Pancreas (tissue), 10 donors: ENCODE measurements around the gene GIPC3. TPM values are rescaled to one million over a fixed set of nuclear protein-coding genes. Genes with fewer than 3 reads are reported as not detected.
A peak's percentile ranks its signal among the peaks of the same experiment; 100 is the strongest.

Source experiments
- ATAC-seq, 4 donors: fragments of 200-7000 bp; cut with Tn5 transposase; one replicate each; pipeline versions ENCODE4 v1.8.0 to v1.9.1; 2020; ENCODE audit warnings: mild to moderate bottlenecking in 4 of 4, moderate library complexity in 4 of 4
- DNase-seq, 6 donors: peaks; one replicate each; pipeline ENCODE4 v3.0.0-alpha.2; 2020
- FAIRE-seq: peaks from 2 replicates; lab custom pipeline; 2012; peaks lifted over from hg19 to GRCh38; lab: Jason Lieb, UNC
- H3K27ac ChIP-seq, 4 donors: fragments of 200-600 bp; sonication (generic); 1 replicate in 3 of 4; 2 replicates in 1 of 4; pipeline versions ENCODE4 v1.5.0 to v1.8.0; 2020
- H3K27me3 ChIP-seq, 4 donors: fragments of 200-600 bp; one replicate each; pipeline ENCODE4 v1.8.0; 2021
- H3K36me3 ChIP-seq, 3 donors: fragments of 200-600 bp; sonication (generic) in 1 of 3; one replicate each; pipeline versions ENCODE4 v1.5.0 to v1.8.0; 2020 to 2021
- H3K4me1 ChIP-seq, 3 donors: fragments of 200-600 bp; one replicate each; pipeline ENCODE4 v1.8.0; 2021
- H3K4me3 ChIP-seq, 4 donors: fragments of 200-600 bp; sonication (generic) in 2 of 4; one replicate each; pipeline versions ENCODE4 v1.5.0 to v1.8.0; 2020 to 2021
- H3K9me3 ChIP-seq, 4 donors: fragments of 200-600 bp; one replicate each; pipeline ENCODE4 v1.8.0; 2021
- WGBS, 2 donors: extraction: QIAGEN DNeasy Blood & Tissue Kit; methylation state at CpG; one replicate each; pipeline ENCODE4 v1.1.7; 2013; 5-methylcytosine and 5-hydroxymethylcytosine counted together
- intact Hi-C, 3 donors: fragments of 100-400 bp; cut with DNase I; formaldehyde crosslinking; loops; one replicate each; pipeline versions ENCODE4 v1.11.1 to v1.14.2; 2022
- polyA plus RNA-seq, 2 donors: library from polyadenylated mRNA; stranded (reverse); fragments of 200-250 nt; gene quantifications; one replicate each; pipeline ENCODE4 v1.2.3, GENCODE V29; 2013
- total RNA-seq, 6 donors: library from RNA; stranded (reverse); fragmentation: NEBNext Ultra II Directional in 4 of 6; extraction: Animal tissue kit (Norgen Biotek cat#: 25700) in 4 of 6; gene quantifications; one replicate each; pipeline versions ENCODE4 v1.2.1 to v1.2.4, GENCODE V29; 2021 to 2023
- TF ChIP-seq, protein P1 (sequence below), 4 donors: fragments of 200-600 bp; sonication (generic) in 3 of 4; IDR thresholded peaks; one replicate each; pipeline versions ENCODE4 v1.5.0 to v1.8.0; 2021; ENCODE audit warnings: antibody characterized with exemption in 4 of 4
- donor health status: healthy with polysubstance abuse.
- donor health status: DM: no; HTN: no; CAD: no; lungs with moderate emphysema.
- donor health status: DM: no; HTN: no; CAD: no.
- donor health status: control.
- donor health status: control.
- donor health status: Bipolar disorder and iron deficiency.
- donor health status: DM: yes; HTN: yes; CAD: no.
- donor health status: DM: no; HTN: no; CAD: no.
- donor health status: DM: no; HTN: no; CAD: no.
- donor health status: DM: yes; HTN: yes; CAD: no.

Gene GIPC3
- total and polyA plus RNA-seq, 8 donors = 0.17 to 0.92 (median 0.30) TPM

DNA sequence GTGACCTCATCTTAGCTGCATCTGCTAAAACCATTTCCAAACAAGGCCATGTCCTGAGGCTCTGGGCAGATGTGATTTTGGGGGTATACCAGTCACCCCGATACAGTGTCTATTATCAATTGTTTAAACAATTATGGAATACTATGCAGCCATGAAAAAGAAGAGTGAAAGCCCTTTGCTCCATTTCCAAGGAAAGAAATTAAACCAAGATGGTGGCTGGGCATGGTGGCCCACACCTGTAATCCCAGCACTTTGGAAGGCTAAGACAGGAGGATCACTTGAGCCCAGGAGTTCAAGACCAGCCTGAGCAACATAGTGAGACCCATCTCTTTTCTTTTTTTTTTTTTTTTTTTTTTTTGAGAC, 45.5 kb upstream of the GIPC3 start:
- Histone ChIP-seq H3K9me3 (no peaks in the 10 kb centered on the region), H3K4me3 (no peak overlapping the region), H3K27ac (no peak overlapping the region), H3K36me3 (peaks cover 0 to 10% (median 9%) of the 10 kb centered on the region in 3 donors), H3K4me1 (no peaks in the 10 kb centered on the region), H3K27me3 (no peaks in the 10 kb centered on the region)
- DNase-seq = no peak
- no peak for ATAC-seq
- intact Hi-C loops = no loop called here
- 100% methylated on average over 1 of the region's 1 CpG for WGBS, 2 donors
- no peak for FAIRE-seq
- TF ChIP-seq, protein P1, sequence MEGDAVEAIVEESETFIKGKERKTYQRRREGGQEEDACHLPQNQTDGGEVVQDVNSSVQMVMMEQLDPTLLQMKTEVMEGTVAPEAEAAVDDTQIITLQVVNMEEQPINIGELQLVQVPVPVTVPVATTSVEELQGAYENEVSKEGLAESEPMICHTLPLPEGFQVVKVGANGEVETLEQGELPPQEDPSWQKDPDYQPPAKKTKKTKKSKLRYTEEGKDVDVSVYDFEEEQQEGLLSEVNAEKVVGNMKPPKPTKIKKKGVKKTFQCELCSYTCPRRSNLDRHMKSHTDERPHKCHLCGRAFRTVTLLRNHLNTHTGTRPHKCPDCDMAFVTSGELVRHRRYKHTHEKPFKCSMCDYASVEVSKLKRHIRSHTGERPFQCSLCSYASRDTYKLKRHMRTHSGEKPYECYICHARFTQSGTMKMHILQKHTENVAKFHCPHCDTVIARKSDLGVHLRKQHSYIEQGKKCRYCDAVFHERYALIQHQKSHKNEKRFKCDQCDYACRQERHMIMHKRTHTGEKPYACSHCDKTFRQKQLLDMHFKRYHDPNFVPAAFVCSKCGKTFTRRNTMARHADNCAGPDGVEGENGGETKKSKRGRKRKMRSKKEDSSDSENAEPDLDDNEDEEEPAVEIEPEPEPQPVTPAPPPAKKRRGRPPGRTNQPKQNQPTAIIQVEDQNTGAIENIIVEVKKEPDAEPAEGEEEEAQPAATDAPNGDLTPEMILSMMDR (IDR thresholded peaks at IDR 0.05) = no peak

DNA sequence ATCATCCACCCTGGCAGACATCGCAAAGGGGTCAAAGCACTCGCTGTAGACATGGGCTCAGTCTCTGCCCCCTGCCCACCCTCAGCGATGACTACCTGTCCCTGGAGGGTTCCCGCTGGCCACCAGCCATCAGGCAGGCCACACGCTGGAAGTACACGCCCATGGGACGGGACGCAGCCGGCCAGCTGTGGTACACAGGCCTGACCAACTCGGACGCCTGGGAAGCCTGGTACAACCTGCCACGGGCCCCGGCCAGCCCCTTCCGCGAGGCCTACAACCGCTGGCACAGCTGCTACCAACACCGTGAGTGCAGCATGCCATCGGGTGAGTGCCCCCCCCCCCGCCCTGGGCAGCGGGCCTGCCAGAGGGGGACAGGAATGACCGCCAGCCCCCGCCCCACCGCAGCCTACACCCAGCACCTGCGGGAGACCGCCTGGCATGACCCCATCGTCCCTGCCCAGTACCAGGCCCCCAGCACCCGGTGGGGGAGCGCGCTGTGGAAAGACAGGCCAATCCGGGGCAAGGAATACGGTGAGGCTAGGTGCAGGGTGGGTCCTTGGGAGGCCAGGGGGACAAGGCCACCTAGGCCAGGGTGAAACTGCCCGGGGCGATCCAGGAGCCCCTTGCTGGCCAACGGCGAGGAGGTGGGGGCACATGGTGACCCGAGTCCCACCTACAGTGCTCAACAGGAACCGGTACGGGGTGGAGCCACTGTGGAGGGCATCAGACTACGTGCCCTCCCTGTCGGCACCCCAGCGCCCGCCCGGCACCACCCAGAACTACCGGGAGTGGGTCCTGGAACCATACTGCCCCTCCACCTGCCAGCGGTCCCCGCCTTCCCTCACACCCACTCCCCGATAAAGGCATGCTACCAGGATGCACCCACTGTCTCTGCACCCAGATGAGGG, 41.9 kb upstream of the GIPC3 start:
- TF ChIP-seq, protein P1 (IDR thresholded peaks at IDR 0.05) = no peak
- no peak for FAIRE-seq
- 86 to 87% methylated on average over 43 to 47 of the region's 47 CpGs for WGBS, 2 donors

DNA sequence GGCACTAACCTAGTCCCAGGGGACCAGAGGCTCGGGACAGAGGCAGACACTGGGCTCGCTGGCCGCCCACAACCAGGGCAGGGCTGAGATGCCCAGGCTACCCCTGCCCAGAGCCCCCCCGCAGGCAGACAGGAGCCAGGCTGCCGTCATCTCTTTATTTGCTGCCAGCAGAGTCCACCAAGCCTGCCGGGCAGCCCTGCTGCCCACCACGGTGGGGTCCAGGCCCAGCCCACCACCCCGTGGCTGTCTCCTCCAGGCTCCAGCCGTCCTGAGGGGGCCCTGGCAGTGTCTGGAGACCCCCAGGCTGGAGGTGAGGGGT, 41.3 kb upstream of the GIPC3 start:
- no peak overlapping the region for H3K4me3 ChIP-seq
- DNase-seq = peak in 2 of 6 donors; percentile 33 to 67
- H3K4me1 ChIP-seq = no peaks in the 10 kb centered on the region
- H3K27ac ChIP-seq = no peak overlapping the region
- 85 to 86% methylated on average over 9 of the region's 9 CpGs for WGBS, 2 donors
- TF ChIP-seq, protein P1 (IDR thresholded peaks at IDR 0.05) = no peak
- H3K9me3 ChIP-seq = no peaks in the 10 kb centered on the region
- no peaks in the 10 kb centered on the region for H3K27me3 ChIP-seq
- intact Hi-C loops = no loop called here
- ATAC-seq = no peak
- H3K36me3 ChIP-seq = no peaks in the 10 kb centered on the region
- FAIRE-seq = no peak

More for the DNA sequence above, 41.9 kb upstream of the GIPC3 start:
- H3K36me3 ChIP-seq = no peaks in the 10 kb centered on the region
- H3K27me3 ChIP-seq = no peaks in the 10 kb centered on the region
- no peak overlapping the region for H3K27ac ChIP-seq
- H3K9me3 ChIP-seq = no peaks in the 10 kb centered on the region
- intact Hi-C loops = no loop called here
- DNase-seq = peak in 2 of 6 donors; percentile 59 to 84
- no peak overlapping the region for H3K4me3 ChIP-seq
- peak in 1 of 4 donors; percentile 10 for ATAC-seq
- H3K4me1 ChIP-seq = no peaks in the 10 kb centered on the region

DNA sequence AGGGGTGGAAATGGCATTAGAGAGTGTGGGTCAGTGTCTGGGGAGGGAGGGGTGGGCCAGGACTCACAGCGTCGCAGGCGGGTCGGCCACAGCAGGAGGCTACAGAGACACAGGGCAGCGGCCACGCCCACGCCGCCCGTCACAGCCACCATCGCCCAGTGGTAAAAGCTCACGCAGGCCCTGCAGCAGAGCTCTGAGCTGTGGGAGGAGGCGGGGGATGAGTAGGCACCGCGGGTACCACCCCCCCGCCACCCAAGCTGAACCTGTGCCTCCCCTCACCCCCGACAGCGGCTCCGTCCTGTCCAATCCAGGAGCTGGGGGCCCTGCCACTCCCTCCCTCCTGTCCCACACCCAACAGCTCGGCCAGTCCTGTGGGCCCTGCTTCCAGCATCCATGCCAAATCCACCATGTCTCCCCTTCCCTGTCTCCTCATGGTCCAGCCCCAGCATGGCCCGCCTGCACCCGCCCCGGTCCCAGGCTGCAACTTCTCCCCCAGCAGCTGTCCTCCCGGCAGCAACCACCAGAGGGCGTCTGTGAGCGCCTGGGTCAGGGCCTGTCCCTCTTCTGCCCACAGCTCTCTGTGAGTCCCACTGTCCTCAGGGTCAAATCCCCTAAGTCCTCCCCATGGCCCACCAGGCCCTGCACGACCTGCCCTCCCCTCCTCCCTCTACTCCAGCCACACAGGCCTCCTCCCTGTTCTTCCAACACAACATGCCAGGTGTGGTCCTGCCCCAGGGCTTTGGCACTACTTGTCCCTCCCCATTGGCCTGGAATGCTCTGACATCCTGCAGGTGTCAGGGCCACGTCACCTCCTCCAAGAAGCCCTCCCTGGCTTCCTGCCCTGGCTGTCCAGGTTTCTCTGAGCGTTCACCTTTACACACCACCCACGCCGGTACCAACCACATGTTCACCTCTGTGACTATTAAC, 40.3 kb upstream of the GIPC3 start:
- 64% methylated on average over 27 to 30 of the region's 30 CpGs for WGBS, 2 donors
- FAIRE-seq = no peak
- intact Hi-C loops = no loop called here
- Histone ChIP-seq H3K27ac (no peak overlapping the region), H3K4me1 (no peaks in the 10 kb centered on the region), H3K4me3 (no peak overlapping the region), H3K9me3 (no peaks in the 10 kb centered on the region), H3K27me3 (no peaks in the 10 kb centered on the region), H3K36me3 (no peaks in the 10 kb centered on the region)
- peak; percentile 50 to 95 (median 80) for DNase-seq
- TF ChIP-seq, protein P1 (IDR thresholded peaks at IDR 0.05) = peak; percentile 81 to 95 (median 90)
- ATAC-seq = peak; percentile 57 to 83 (median 74)
